ENCODE results near the gene MYLK2. TPM values are rescaled to one million over a fixed set of nuclear protein-coding genes. Genes with fewer than 3 reads are reported as not detected.

MYLK2 gene
- polyA plus RNA-seq, 1 donor from 2014 or later = 0.22 TPM

DNA sequence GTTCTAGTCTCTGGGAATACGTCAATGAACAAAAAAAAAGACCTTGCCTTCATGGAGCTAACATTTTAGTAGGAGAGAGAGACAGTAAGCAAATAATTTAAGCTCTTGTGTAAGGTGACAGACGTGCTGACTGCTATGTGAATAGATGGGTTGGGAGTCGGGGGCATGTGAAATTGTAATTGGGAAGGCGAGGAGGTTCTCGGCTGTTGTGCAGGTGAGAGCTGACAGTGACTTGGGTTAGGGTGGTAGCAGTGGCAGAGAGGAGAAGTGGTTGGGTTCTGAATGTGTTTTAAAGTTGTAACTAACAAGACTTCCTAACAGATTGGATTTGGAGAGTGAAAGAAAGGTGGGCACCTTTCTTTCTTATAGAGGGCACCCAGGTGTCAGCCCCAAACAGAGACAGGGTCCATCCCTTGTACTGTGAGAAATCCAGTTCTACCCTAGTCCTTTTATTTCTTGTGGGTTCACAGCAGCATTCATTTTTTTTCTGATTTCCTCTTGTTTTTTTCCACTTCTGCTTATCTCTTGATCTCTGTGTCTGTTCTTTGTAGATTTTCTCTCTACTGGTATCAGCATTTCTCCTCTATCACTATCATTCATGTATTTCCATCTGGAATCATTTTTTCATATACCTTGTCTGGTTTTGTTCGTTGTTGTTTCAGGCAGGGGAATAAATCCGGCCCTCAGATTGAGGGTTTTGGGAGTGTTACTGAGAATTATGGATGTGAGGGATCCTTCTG lies 15.4 kb upstream of the MYLK2 start:
- Histone ChIP-seq H3K4me3 (ENCODE audit: low read length) (no peak overlapping the region), H2AFZ (ENCODE audit: low read depth, low read length) (no peak overlapping the region), H3F3A (ENCODE audit: insufficient read depth, low read length, poor library complexity, severe bottlenecking) (no peaks in the 10 kb centered on the region), H3K4me2 (ENCODE audit: low read length) (no peak overlapping the region), H4K20me1 (ENCODE audit: insufficient read depth) (no peaks in the 10 kb centered on the region), H3K27ac (ENCODE audit: low read length) (no peak overlapping the region), H3K9me3 (ENCODE audit: low read length) (no peaks in the 10 kb centered on the region), H3K9ac (ENCODE audit: low read length) (no peak overlapping the region), H3K9me2 (ENCODE audit: insufficient read depth, low read length) (no peaks in the 10 kb centered on the region), H3K27me3 (ENCODE audit: insufficient read depth, low read depth, low read length) (no peaks in the 10 kb centered on the region), H3K79me2 (replicated peaks; ENCODE audit: insufficient read depth, low read length) (no peaks in the 10 kb centered on the region), H3K36me3 (ENCODE audit: insufficient read depth, low read length) (no peaks in the 10 kb centered on the region)
- TF ChIP-seq MXI1 (conservative IDR thresholded peaks at IDR 0.05; ENCODE audit: poor library complexity, severe bottlenecking) (no peak), EZH2 (IDR thresholded peaks at IDR 0.05; ENCODE audit: borderline replicate concordance, insufficient read depth, low read length, poor library complexity, severe bottlenecking) (no peak), TAF1 (IDR thresholded peaks at IDR 0.05; ENCODE audit: low read depth) (no peak), SMC3 (conservative IDR thresholded peaks at IDR 0.05; ENCODE audit: poor library complexity) (no peak), POLR2AphosphoS5 (IDR thresholded peaks at IDR 0.05) (no peak), RAD21 (conservative IDR thresholded peaks at IDR 0.05) (no peak), EP300 (conservative IDR thresholded peaks at IDR 0.05; ENCODE audit: poor library complexity, severe bottlenecking) (no peak)
- TF ChIP-seq, protein P1, sequence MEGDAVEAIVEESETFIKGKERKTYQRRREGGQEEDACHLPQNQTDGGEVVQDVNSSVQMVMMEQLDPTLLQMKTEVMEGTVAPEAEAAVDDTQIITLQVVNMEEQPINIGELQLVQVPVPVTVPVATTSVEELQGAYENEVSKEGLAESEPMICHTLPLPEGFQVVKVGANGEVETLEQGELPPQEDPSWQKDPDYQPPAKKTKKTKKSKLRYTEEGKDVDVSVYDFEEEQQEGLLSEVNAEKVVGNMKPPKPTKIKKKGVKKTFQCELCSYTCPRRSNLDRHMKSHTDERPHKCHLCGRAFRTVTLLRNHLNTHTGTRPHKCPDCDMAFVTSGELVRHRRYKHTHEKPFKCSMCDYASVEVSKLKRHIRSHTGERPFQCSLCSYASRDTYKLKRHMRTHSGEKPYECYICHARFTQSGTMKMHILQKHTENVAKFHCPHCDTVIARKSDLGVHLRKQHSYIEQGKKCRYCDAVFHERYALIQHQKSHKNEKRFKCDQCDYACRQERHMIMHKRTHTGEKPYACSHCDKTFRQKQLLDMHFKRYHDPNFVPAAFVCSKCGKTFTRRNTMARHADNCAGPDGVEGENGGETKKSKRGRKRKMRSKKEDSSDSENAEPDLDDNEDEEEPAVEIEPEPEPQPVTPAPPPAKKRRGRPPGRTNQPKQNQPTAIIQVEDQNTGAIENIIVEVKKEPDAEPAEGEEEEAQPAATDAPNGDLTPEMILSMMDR (IDR thresholded peaks at IDR 0.05; ENCODE audit: poor library complexity, severe bottlenecking) = no peak
- TF ChIP-seq, protein P2, sequence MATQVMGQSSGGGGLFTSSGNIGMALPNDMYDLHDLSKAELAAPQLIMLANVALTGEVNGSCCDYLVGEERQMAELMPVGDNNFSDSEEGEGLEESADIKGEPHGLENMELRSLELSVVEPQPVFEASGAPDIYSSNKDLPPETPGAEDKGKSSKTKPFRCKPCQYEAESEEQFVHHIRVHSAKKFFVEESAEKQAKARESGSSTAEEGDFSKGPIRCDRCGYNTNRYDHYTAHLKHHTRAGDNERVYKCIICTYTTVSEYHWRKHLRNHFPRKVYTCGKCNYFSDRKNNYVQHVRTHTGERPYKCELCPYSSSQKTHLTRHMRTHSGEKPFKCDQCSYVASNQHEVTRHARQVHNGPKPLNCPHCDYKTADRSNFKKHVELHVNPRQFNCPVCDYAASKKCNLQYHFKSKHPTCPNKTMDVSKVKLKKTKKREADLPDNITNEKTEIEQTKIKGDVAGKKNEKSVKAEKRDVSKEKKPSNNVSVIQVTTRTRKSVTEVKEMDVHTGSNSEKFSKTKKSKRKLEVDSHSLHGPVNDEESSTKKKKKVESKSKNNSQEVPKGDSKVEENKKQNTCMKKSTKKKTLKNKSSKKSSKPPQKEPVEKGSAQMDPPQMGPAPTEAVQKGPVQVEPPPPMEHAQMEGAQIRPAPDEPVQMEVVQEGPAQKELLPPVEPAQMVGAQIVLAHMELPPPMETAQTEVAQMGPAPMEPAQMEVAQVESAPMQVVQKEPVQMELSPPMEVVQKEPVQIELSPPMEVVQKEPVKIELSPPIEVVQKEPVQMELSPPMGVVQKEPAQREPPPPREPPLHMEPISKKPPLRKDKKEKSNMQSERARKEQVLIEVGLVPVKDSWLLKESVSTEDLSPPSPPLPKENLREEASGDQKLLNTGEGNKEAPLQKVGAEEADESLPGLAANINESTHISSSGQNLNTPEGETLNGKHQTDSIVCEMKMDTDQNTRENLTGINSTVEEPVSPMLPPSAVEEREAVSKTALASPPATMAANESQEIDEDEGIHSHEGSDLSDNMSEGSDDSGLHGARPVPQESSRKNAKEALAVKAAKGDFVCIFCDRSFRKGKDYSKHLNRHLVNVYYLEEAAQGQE (IDR thresholded peaks at IDR 0.05; ENCODE audit: borderline replicate concordance) = no peak

DNA sequence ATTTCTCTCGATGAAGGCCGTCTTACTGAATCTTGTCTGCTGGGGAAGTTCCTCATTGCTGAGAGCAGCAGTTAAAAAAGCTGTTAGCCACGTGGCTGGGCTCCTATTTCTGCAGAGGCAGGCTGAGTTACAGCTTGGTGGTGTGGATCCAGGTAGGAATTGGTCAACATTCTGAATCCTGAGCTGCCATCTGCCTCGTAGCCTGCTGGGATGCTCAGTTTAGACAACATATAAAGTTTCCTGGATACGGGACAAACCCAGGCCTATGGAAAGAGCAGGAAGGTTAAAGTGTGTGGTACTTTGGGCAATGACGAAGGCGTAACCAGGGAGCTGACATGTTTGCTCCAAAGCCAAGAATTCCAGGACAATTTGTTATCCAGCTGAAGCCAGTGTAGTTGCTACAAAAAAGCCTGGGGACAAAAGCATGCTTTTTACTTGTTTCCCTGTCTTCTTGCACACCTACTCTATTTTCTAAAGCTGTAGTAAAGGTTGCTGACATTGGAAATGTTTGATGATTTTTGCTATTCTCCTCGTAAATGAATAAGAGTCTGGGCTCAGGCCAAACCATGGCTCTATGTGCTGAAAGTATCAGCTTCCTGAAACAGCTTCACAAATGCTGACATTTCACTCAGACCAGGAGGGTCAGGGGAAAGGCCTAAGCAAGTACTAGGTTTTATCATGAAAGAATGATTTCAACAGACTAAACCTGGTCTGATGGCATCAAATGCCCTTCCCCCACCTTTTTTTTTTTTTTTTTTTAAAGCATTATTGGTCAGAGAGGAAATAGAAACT lies 12.4 kb upstream of the MYLK2 start:
- TF ChIP-seq EZH2 (IDR thresholded peaks at IDR 0.05; ENCODE audit: borderline replicate concordance, insufficient read depth, low read length, poor library complexity, severe bottlenecking) (no peak), MXI1 (conservative IDR thresholded peaks at IDR 0.05; ENCODE audit: poor library complexity, severe bottlenecking) (no peak), SMC3 (conservative IDR thresholded peaks at IDR 0.05; ENCODE audit: poor library complexity) (no peak), POLR2AphosphoS5 (IDR thresholded peaks at IDR 0.05) (no peak), RAD21 (conservative IDR thresholded peaks at IDR 0.05) (no peak), EP300 (conservative IDR thresholded peaks at IDR 0.05; ENCODE audit: poor library complexity, severe bottlenecking) (no peak)
- H3K4me3 ChIP-seq (ENCODE audit: low read length) = no peak overlapping the region

More for the DNA sequence above, 12.4 kb upstream of the MYLK2 start:
- H3K27ac ChIP-seq (ENCODE audit: low read length) = no peak overlapping the region
- H3K36me3 ChIP-seq (ENCODE audit: insufficient read depth, low read length) = no peaks in the 10 kb centered on the region
- H3K9ac ChIP-seq (ENCODE audit: low read length) = no peak overlapping the region
- H4K20me1 ChIP-seq (ENCODE audit: insufficient read depth) = no peaks in the 10 kb centered on the region
- no peaks in the 10 kb centered on the region for H3K79me2 ChIP-seq (replicated peaks; ENCODE audit: insufficient read depth, low read length)
- H3K9me2 ChIP-seq (ENCODE audit: insufficient read depth, low read length) = no peaks in the 10 kb centered on the region
- H3K4me2 ChIP-seq (ENCODE audit: low read length) = no peak overlapping the region
- H2AFZ ChIP-seq (ENCODE audit: low read depth, low read length) = no peak overlapping the region
- no peaks in the 10 kb centered on the region for H3K9me3 ChIP-seq (ENCODE audit: low read length)
- no peaks in the 10 kb centered on the region for H3F3A ChIP-seq (ENCODE audit: insufficient read depth, low read length, poor library complexity, severe bottlenecking)
- H3K27me3 ChIP-seq (ENCODE audit: insufficient read depth, low read depth, low read length) = no peaks in the 10 kb centered on the region

Measured in neural cell (in vitro differentiated cells).